Stimulated activated memory B cell treated with anti-CD40 and anti-IgM and Interleukin-4, amounts not matched to agents 10 μg/mL and 1 μg/mL and 100 μg/mL, for 72 hours (primary cell): ENCODE results near the gene PSMB9.

ENCODE experiments used
- ATAC-seq: fragments of 150-1000 bp; cut with Tn5 transposase; 2 replicates; pipeline ENCODE4 v1.10.0; 2021
- H3K27ac Mint-ChIP-seq: one replicate; pipeline ENCODE4 v1.8.0; 2022; ENCODE audit warnings: mild to moderate bottlenecking, mixed read lengths
- H3K27me3 Mint-ChIP-seq: one replicate; pipeline ENCODE4 v1.8.0; 2022; ENCODE audit warnings: mixed read lengths
- H3K36me3 Mint-ChIP-seq: one replicate; pipeline ENCODE4 v1.8.0; 2022; ENCODE audit warnings: mixed read lengths
- H3K4me1 Mint-ChIP-seq: one replicate; pipeline ENCODE4 v1.8.0; 2022; ENCODE audit warnings: mixed read lengths
- H3K4me3 Mint-ChIP-seq: one replicate; pipeline ENCODE4 v1.8.0; 2022; ENCODE audit warnings: mild to moderate bottlenecking, moderate library complexity, mixed read lengths
- H3K9me3 Mint-ChIP-seq: one replicate; pipeline ENCODE4 v1.8.0; 2022; ENCODE audit warnings: mixed read lengths

The PSMB9 gene

DNA sequence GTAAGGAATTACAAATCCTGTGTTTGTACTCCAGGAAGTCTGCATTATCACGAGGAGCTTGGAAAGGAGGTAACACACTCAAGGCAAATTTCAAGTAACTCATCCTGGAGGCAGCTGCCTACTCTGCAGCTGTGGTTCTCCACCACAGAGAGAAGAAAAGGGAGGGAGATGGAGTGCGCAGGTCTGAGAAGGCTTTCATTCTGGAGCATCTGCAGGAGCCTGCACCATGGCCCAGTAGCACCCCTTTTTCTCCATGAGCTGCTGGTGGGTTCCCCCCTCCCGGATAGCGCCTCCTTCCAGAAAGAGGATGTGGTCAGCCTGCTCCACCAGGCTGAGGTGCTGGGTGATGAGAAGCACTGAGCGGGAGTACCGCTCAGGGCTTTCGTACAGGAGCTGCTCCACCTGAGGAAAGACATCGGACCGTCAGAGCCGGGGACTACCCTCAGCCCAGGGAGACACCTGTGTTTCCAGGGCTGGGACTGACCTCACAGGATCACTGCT, 8.6 kb upstream of the PSMB9 start:
- Mint-ChIP-seq H3K4me1 (peaks cover 71% of the 10 kb centered on the region), H3K4me3 (peak overlapping the region; percentile 98), H3K36me3 (peaks cover 90% of the 10 kb centered on the region), H3K27ac (peak overlapping the region; percentile 100), H3K9me3 (no peaks in the 10 kb centered on the region), H3K27me3 (no peaks in the 10 kb centered on the region)
- peak; percentile 6 for ATAC-seq

DNA sequence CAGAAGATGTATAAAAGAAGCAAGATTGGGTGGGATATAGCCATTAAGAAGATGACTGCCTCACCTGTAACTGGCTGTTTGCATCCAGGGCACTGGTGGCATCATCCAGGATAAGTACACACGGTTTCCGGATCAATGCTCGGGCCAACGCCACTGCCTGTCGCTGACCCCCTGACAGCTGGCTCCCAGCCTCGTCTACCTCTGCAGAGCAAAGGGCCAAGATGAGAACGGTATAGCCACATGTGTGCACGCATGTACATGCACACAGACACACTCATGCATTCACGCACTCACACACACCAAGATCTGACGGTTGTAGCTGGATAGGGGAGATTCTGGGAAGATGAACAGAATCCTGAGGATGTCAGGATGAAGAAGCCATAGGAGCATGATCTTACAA, 7.0 kb upstream of the PSMB9 start:
- H3K27me3 Mint-ChIP-seq: no peaks in the 10 kb centered on the region
- peak overlapping the region; percentile 100 for H3K27ac Mint-ChIP-seq
- peak overlapping the region; percentile 40 for H3K4me3 Mint-ChIP-seq
- H3K9me3 Mint-ChIP-seq: no peaks in the 10 kb centered on the region
- peaks cover 71% of the 10 kb centered on the region for H3K4me1 Mint-ChIP-seq
- no peak for ATAC-seq
- peaks cover 90% of the 10 kb centered on the region for H3K36me3 Mint-ChIP-seq

- peaks cover 65% of the 10 kb centered on the region for H3K4me1 Mint-ChIP-seq
- no peak for ATAC-seq
- peak overlapping the region; percentile 100 for H3K27ac Mint-ChIP-seq
- peak overlapping the region; percentile 11 for H3K4me3 Mint-ChIP-seq
- no peaks in the 10 kb centered on the region for H3K27me3 Mint-ChIP-seq
- peaks cover 88% of the 10 kb centered on the region for H3K36me3 Mint-ChIP-seq
- H3K9me3 Mint-ChIP-seq: no peaks in the 10 kb centered on the region
These were observed 6.2 kb upstream of the PSMB9 start for GRCh38 chr6:32847795-32848194.

GRCh38 chr6:32849126-32849525, 4.9 kb upstream of the PSMB9 start:
- Mint-ChIP-seq H3K4me1 (peaks cover 61% of the 10 kb centered on the region), H3K4me3 (no peak overlapping the region), H3K9me3 (no peaks in the 10 kb centered on the region), H3K36me3 (peaks cover 77% of the 10 kb centered on the region), H3K27ac (peak overlapping the region; percentile 100), H3K27me3 (no peaks in the 10 kb centered on the region)
- ATAC-seq: no peak

DNA sequence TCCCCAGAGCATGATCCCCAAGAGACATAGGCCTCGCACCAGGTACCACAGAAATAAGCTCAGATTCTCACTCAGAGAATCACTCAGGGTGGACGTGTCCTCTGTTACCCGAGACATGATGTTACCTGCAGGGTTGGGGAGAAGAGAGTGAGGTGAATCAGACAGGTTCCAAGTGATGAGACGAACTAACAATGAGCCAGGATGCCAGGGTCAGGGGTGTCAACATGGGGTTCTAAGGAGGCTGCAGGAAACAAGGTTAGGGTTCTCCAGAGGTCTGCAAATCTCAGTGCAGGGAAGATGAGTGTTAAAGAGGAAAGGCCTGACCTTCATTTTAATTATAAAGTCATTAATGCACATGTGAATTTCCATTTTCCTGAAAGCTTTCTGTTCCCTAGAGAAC, 3.0 kb upstream of the PSMB9 start:
- H3K4me3 Mint-ChIP-seq: peak overlapping the region; percentile 95
- ATAC-seq: no peak

GRCh38 chr6:32852018-32852843, 1.8 kb upstream of the PSMB9 start:
- Mint-ChIP-seq H3K4me1 (peaks cover 65% of the 10 kb centered on the region), H3K27ac (peak overlapping the region; percentile 95), H3K4me3 (peak overlapping the region; percentile 95), H3K36me3 (peaks cover 67% of the 10 kb centered on the region), H3K9me3 (no peaks in the 10 kb centered on the region), H3K27me3 (no peaks in the 10 kb centered on the region)
- ATAC-seq: no peak

More for the DNA sequence above, 3.0 kb upstream of the PSMB9 start:
- H3K9me3 Mint-ChIP-seq: no peaks in the 10 kb centered on the region
- H3K4me1 Mint-ChIP-seq: peaks cover 69% of the 10 kb centered on the region
- peak overlapping the region; percentile 95 for H3K27ac Mint-ChIP-seq
- H3K27me3 Mint-ChIP-seq: no peaks in the 10 kb centered on the region
- H3K36me3 Mint-ChIP-seq: peaks cover 69% of the 10 kb centered on the region

- H3K36me3 Mint-ChIP-seq: peaks cover 65% of the 10 kb centered on the region
- peaks cover 65% of the 10 kb centered on the region for H3K4me1 Mint-ChIP-seq
- peak; percentile 67 for ATAC-seq
- H3K9me3 Mint-ChIP-seq: no peaks in the 10 kb centered on the region
- no peaks in the 10 kb centered on the region for H3K27me3 Mint-ChIP-seq
- peak overlapping the region; percentile 95 for H3K4me3 Mint-ChIP-seq
- H3K27ac Mint-ChIP-seq: peak overlapping the region; percentile 95
These were observed 1.0 kb upstream of the PSMB9 start for GRCh38 chr6:32852844-32853540.

DNA sequence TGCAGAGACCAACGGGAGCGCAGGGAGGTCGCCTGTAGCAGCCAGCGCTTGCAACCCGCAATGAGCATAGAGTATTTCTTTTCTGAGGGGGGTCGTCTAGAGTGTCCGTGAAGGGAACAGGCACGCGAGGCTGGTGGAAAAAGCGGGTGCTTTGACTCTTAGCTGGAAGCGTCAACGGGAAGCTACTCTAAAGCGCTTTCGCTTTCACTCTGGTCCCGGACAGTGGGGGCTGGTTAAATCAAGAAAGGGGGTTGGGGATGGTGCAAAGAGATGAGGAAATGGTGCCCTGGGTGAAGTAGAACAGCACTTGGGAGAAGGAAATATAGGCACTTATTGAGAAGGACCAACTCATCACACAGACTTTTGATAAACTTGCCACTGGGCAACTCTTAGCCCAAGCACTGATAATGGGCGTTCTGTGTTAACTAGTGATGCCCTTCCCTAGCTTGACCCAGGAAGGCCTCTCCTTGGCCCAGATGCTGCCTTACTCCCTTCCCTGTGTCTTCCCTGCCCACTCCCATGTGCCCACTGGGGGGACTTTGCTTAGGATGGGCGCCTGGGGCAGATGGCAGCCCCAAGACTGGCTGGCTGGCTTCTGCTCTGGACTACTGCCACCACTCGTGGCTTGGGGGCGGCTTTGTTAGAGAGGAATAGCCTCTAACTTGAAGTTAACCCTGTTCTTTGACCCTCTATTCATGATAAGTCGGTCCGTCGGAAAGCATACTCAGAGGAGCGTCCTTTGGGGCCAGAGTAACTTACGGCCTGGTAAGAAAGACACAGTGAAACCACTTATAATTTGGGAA, 585 bp downstream of the PSMB9 start:
- H3K27ac Mint-ChIP-seq: peak overlapping the region; percentile 95
- ATAC-seq: peak; percentile 54
- peak overlapping the region; percentile 95 for H3K4me3 Mint-ChIP-seq
- H3K27me3 Mint-ChIP-seq: no peaks in the 10 kb centered on the region
- peaks cover 68% of the 10 kb centered on the region for H3K36me3 Mint-ChIP-seq
- H3K9me3 Mint-ChIP-seq: no peaks in the 10 kb centered on the region
- peaks cover 62% of the 10 kb centered on the region for H3K4me1 Mint-ChIP-seq

DNA sequence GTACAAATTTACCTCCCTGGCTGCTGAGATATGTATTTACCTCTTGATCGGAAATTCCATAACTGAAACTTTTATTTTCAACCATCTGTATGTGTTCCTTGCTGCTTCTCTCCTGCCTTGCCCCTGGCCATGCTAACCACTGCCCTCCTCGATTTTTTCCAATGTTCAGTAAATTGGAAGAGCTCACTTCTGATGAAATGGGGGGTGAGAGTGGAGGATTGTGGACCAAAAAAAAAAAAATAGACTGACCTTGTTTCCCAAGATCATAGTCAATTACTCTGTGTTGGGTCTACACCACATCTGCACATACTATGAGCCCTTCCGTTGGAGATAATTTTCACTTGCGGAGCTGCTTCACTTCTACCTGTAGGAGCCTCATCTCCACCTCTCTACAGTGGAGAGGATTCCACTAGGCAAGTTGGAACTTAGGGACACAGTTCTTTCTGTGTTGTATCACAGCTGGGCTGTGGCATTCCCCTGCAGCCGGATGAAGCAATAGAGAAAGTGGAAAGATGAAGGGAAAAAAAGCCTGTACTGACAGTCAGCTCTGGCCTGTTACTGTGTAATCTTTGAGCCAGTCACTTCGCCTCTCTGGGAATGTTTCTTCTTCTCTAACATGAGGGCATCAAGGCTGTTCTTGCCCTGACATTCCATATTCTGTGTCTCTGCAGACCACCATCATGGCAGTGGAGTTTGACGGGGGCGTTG, 1.6 kb downstream of the PSMB9 start:
- ATAC-seq: no peak
- H3K36me3 Mint-ChIP-seq: peaks cover 66% of the 10 kb centered on the region
- peak overlapping the region; percentile 95 for H3K4me3 Mint-ChIP-seq
- H3K27ac Mint-ChIP-seq: peak overlapping the region; percentile 95
- no peaks in the 10 kb centered on the region for H3K27me3 Mint-ChIP-seq
- no peaks in the 10 kb centered on the region for H3K9me3 Mint-ChIP-seq
- peaks cover 58% of the 10 kb centered on the region for H3K4me1 Mint-ChIP-seq

DNA sequence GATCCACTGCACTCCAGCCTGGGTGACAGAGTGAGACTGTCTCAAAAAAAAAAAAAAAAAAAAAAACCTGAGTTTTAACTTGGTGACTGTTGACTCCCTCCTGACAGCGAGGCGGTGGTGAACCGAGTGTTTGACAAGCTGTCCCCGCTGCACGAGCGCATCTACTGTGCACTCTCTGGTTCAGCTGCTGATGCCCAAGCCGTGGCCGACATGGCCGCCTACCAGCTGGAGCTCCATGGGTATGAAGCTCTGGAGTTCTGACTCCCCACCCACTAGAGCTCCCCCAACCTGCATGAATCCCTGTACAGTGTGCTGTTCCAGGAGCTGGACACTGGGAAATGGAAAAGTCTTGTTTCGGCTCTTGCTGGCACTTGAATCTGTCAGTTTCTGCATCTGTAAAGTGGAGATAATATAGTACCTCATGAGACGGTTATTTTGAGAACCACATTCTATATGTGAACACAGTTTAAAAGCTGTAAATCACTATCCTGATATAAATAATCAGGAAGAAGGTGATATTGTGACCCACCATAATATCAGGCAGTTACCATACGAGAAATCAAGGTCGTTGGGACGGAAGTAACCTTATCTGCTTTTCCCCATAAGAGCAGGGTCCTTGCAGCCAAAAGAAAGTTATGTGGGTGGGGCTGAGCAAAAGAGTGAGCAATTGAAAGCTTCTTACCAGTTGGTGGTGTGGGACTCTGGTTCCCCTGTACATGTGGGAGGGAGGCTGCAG, 3.3 kb downstream of the PSMB9 start:
- H3K27ac Mint-ChIP-seq: peak overlapping the region; percentile 66
- H3K27me3 Mint-ChIP-seq: no peaks in the 10 kb centered on the region
- no peak overlapping the region for H3K4me3 Mint-ChIP-seq
- peaks cover 56% of the 10 kb centered on the region for H3K36me3 Mint-ChIP-seq
- ATAC-seq: no peak
- H3K9me3 Mint-ChIP-seq: no peaks in the 10 kb centered on the region
- peaks cover 50% of the 10 kb centered on the region for H3K4me1 Mint-ChIP-seq

DNA sequence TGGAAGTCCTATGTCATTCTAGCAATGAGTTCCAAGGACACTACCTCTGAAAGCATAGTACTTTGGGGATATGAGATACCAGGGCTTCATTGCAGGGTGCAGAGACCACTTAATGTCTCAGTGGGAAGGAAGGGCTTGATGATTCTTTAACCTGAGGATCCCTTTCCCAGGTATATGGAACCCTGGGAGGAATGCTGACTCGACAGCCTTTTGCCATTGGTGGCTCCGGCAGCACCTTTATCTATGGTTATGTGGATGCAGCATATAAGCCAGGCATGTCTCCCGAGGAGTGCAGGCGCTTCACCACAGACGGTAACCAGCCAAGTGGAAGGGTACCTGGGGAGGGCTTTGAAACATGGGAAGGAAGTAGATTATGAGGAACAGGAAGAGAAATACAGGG, 4.2 kb downstream of the PSMB9 start:
- no peak overlapping the region for H3K4me3 Mint-ChIP-seq
- no peak for ATAC-seq
- no peaks in the 10 kb centered on the region for H3K27me3 Mint-ChIP-seq
- peaks cover 50% of the 10 kb centered on the region for H3K4me1 Mint-ChIP-seq
- H3K36me3 Mint-ChIP-seq: peaks cover 59% of the 10 kb centered on the region
- H3K9me3 Mint-ChIP-seq: no peaks in the 10 kb centered on the region
- H3K27ac Mint-ChIP-seq: peak overlapping the region; percentile 66

DNA sequence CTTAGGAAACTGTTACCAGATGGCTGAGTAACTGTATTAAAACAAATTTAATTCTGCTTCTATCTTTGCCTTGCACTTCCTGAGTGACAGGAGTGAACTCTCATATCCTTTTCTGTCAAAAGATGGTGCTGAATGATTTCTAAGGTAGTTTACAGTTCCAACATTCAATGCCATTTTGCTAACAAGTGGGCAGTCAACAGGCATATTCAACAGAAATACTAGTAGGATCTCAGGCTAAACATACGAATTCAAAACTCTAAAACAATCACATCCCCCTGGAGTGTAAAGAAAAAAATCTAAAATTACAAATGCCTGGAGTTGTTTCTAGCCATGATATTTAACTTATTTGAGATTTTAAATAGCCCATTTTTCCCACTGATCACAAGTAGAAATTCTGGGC, 6.7 kb downstream of the PSMB9 start:
- Mint-ChIP-seq H3K27ac (peak overlapping the region; percentile 8), H3K9me3 (no peaks in the 10 kb centered on the region), H3K27me3 (no peaks in the 10 kb centered on the region), H3K4me3 (no peak overlapping the region), H3K4me1 (peaks cover 46% of the 10 kb centered on the region), H3K36me3 (peaks cover 53% of the 10 kb centered on the region)
- no peak for ATAC-seq

DNA sequence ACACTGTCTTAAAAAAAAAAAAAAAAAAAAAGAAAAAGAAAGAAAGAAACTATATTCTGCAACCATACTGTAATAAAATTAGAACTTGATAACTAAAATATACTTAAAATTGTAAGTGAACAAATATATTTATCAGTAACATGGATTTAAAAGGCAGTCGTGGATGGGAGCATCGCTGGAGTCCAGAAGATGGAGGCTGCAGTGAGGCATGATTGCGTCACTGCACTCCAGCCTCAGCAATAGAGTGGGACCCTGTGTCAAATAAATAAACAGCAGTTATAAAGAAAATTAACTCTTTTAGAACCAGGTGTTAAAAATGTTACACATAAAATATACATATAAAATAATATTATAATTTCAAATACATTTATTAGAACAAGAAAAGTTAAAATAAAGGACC, 8.7 kb downstream of the PSMB9 start:
- Mint-ChIP-seq H3K36me3 (peaks cover 38% of the 10 kb centered on the region), H3K27me3 (no peaks in the 10 kb centered on the region), H3K4me1 (peaks cover 52% of the 10 kb centered on the region), H3K4me3 (no peak overlapping the region), H3K9me3 (no peaks in the 10 kb centered on the region), H3K27ac (peak overlapping the region; percentile 8)
- ATAC-seq: no peak
